HG02763 (cell line): ENCODE measurements around the gene GULP1.
"Not testable (repeated sequence)": the region's sequence is repeated elsewhere in the genome, so short reads cannot be mapped to it uniquely, and the experiment has no call there.

Experiments used
- ATAC-seq: cut with Tn5 transposase; IDR thresholded peaks from one replicate; pipeline ENCODE4 v1.9.1; 2021; ENCODE audit warnings: mild to moderate bottlenecking, moderate library complexity; ENCODE audit not compliant: unreplicated experiment

GULP1 gene

GRCh38 chr2:188292348-188293239 lies 920 bp downstream of the GULP1 start:
- no peak for ATAC-seq

- no peak for ATAC-seq
These were observed 2.1 kb downstream of the GULP1 start for GRCh38 chr2:188293601-188294351.

- ATAC-seq, result no peak
These were observed 2.8 kb downstream of the GULP1 start for GRCh38 chr2:188294352-188294926.

GRCh38 chr2:188295067-188295685 lies 3.5 kb downstream of the GULP1 start:
- no peak for ATAC-seq

GRCh38 chr2:188297978-188298377 lies 6.3 kb downstream of the GULP1 start:
- ATAC-seq, result no peak

- not testable (repeated sequence) for ATAC-seq
These were observed 7.3 kb downstream of the GULP1 start for GRCh38 chr2:188298937-188299371.

- no peak for ATAC-seq
These were observed 11.8 kb downstream of the GULP1 start for GRCh38 chr2:188303363-188304031.

- ATAC-seq, result no peak
These were observed 13.6 kb downstream of the GULP1 start for GRCh38 chr2:188305271-188305670.

GRCh38 chr2:188306271-188306670 lies 14.6 kb downstream of the GULP1 start:
- no peak for ATAC-seq

GRCh38 chr2:188307850-188308283 lies 16.2 kb downstream of the GULP1 start:
- ATAC-seq, result no peak

GRCh38 chr2:188308483-188308882 lies 16.8 kb downstream of the GULP1 start:
- no peak for ATAC-seq

GRCh38 chr2:188309364-188309763 lies 17.7 kb downstream of the GULP1 start:
- no peak for ATAC-seq

- ATAC-seq, result no peak
These were observed 22.8 kb downstream of the GULP1 start for GRCh38 chr2:188314314-188315054.

GRCh38 chr2:188315750-188316149 lies 24.1 kb downstream of the GULP1 start:
- no peak for ATAC-seq

GRCh38 chr2:188316342-188316741 lies 24.7 kb downstream of the GULP1 start:
- no peak for ATAC-seq

GRCh38 chr2:188316791-188317423 lies 25.2 kb downstream of the GULP1 start:
- no peak for ATAC-seq

- ATAC-seq, result no peak
These were observed 26.6 kb downstream of the GULP1 start for GRCh38 chr2:188318161-188318749.

- no peak for ATAC-seq
These were observed 28.2 kb downstream of the GULP1 start for GRCh38 chr2:188319838-188320237.

- no peak for ATAC-seq
These were observed 29.2 kb downstream of the GULP1 start for GRCh38 chr2:188320861-188321260.
